ENCODE measurements around the gene SERGEF. TPM values are rescaled to one million over a fixed set of nuclear protein-coding genes. Genes with fewer than 3 reads are reported as not detected.

Gene SERGEF
- total RNA-seq, 1 experiment from 2014 or later = 13.3 TPM

DNA sequence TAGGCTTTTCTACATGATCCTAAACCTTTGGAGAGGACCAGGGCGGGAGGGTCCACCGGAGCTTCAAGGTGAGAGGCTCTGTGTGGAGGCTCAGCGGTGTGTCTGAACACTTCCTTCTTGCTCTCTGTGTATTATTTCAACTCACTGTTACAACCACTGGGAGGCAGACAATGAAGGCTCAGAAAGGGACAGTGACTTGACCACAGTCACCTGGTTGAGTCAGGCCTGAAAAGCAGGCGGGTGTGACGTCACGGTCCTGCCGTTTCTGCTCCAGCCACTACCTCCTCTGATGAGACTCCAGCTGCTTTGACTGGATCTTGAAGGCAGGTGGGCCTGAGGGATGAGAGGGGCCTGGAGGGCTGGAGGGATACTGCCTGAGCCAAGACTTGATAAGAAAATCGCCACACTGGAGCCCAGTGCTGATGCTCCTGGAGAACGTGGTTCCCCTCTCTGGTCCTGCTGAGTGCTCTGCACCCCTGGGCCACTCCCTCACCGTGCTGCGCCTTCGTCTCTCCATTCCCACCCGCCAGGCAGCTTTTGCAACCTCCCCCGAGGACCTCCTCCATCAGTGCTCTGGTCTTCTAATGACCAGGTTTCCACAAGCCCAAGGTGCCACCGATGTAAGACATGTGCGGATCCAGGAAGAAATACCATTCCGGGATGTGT lies 250.4 kb downstream of the SERGEF start:
- Histone ChIP-seq H3K36me3 (no peaks in the 10 kb centered on the region), H3K27ac (no peak overlapping the region), H3K9me3 (replicated peaks) (no peaks in the 10 kb centered on the region), H3K4me3 (no peak overlapping the region), H3K4me1 (replicated peaks) (no peaks in the 10 kb centered on the region), H3K27me3 (replicated peaks) (peaks cover 13% of the 10 kb centered on the region)
- DNase-seq (ENCODE audit: low read depth in 1 of 2, low spot score in 2 of 2) = no peak

DNA sequence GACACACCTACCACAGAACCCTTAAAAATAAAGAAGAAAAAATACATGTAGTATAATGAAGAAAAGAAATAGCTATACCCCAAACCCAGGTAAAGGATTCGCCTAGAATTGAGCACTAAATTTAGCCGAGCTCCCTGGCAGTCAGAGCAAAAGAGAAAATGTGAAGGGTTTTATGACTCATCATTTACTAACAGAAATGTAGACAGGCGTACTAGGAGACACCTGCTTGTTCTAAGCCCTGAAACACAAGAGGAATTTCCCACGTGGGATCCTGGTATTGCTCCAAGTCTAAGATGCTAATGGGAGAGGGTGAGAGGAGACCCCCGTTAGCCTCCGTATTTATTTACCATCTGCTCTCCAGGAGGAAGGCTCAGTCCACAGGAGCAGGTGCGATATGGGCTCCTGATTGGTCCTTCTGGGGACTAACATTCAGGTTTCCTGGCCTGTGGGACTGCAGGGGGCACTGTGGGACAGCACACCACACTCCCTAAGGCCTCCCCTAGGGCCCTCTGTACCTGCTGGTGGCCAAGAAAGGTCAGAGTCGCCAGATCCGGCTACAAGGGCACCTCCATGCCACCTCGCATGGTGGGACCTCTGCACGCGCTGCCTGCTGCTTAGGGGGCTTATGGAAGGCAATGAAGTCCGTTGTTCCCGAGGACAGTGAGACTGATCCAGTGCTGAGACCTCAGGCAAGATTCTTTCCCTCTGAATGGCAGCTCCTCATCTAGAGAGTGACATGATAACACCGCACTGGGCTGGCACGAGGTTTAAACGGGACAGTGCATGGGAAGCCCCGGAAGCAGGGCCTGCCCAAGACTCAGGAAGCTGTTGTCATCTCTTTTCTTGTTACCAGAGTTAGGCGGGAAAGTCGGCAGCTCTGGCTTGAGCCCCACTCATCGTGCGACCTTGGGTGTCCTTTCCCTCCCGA lies 252.5 kb downstream of the SERGEF start:
- Histone ChIP-seq H3K4me3 (no peak overlapping the region), H3K27me3 (replicated peaks) (peaks cover 14% of the 10 kb centered on the region), H3K4me1 (replicated peaks) (no peaks in the 10 kb centered on the region), H3K27ac (no peak overlapping the region), H3K9me3 (replicated peaks) (no peaks in the 10 kb centered on the region), H3K36me3 (no peaks in the 10 kb centered on the region)
- no peak for DNase-seq (ENCODE audit: low read depth in 1 of 2, low spot score in 2 of 2)

DNA sequence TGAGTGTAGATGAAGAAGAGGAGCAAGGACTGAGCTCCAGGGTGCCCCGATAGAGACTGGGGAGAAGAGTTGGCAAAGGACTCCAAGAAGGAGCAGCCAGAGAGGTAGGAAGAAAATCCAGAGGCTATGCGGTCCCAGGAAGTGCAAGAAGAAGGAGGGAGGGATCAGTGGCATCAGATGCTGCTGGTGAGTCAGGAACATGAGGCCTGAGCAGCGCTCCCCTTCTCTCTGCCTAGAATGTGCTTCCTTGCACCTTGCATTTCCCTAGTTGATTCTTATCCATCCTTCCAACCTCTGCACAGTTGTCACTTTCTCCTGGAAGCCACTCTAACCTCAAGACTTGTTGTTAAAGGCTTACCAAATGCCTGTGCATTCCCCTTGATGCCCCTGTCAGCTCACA lies 257.0 kb downstream of the SERGEF start:
- Histone ChIP-seq H3K4me3 (no peak overlapping the region), H3K27me3 (replicated peaks) (peaks cover 29% of the 10 kb centered on the region), H3K36me3 (no peaks in the 10 kb centered on the region), H3K9me3 (replicated peaks) (no peaks in the 10 kb centered on the region), H3K27ac (no peak overlapping the region), H3K4me1 (replicated peaks) (no peaks in the 10 kb centered on the region)
- no peak for DNase-seq (ENCODE audit: low read depth in 1 of 2, low spot score in 2 of 2)

DNA sequence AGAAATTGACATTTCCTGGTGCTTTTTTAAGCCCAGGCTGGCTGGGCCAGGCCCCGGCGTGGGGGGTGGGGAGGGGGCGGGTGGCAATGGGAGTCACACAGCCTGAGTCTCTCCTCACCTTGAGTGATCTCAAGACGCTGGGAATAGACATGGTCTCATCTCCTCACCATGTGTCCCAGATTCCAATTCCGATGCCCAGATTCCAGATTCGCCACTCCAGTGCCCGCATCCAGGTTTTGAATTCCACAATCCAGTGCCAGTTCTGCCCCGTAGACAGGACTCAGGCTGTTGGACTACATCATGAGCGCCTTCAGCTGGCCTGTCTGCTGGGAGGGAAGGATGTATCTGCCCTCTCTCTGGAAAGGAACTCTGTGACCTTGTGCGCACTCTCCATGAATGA lies 259.2 kb downstream of the SERGEF start:
- DNase-seq (ENCODE audit: low read depth in 1 of 2, low spot score in 2 of 2) = no peak
- no peaks in the 10 kb centered on the region for H3K9me3 ChIP-seq (replicated peaks)
- no peak overlapping the region for H3K27ac ChIP-seq

DNA sequence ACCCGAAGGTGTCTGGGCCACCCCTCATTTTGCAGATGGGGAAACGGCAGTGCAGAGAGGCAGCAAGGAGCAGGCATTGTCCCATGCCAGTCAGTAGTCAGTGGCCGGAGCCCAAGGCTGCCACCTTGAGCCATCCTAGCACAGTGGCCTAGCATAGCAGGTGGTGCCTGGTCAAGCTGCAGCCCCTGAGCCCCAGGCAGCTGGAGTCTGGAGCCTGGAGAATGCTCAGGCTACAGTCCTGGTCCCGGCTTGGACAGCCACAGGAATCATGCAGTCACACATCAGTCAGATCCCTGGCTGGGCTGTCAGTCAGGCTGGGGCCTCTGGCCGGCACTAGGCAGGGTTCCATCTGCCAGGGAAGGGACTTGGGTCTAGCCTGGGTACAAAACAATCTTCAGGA lies 259.7 kb downstream of the SERGEF start:
- H3K27ac ChIP-seq = no peak overlapping the region
- no peak for DNase-seq (ENCODE audit: low read depth in 1 of 2, low spot score in 2 of 2)
- H3K36me3 ChIP-seq = no peaks in the 10 kb centered on the region
- no peak overlapping the region for H3K4me3 ChIP-seq
- peaks cover 23% of the 10 kb centered on the region for H3K27me3 ChIP-seq (replicated peaks)
- no peaks in the 10 kb centered on the region for H3K4me1 ChIP-seq (replicated peaks)
- no peaks in the 10 kb centered on the region for H3K9me3 ChIP-seq (replicated peaks)

More for the DNA sequence above, 259.2 kb downstream of the SERGEF start:
- Histone ChIP-seq H3K36me3 (no peaks in the 10 kb centered on the region), H3K4me3 (no peak overlapping the region), H3K27me3 (replicated peaks) (peaks cover 23% of the 10 kb centered on the region), H3K4me1 (replicated peaks) (no peaks in the 10 kb centered on the region)

DNA sequence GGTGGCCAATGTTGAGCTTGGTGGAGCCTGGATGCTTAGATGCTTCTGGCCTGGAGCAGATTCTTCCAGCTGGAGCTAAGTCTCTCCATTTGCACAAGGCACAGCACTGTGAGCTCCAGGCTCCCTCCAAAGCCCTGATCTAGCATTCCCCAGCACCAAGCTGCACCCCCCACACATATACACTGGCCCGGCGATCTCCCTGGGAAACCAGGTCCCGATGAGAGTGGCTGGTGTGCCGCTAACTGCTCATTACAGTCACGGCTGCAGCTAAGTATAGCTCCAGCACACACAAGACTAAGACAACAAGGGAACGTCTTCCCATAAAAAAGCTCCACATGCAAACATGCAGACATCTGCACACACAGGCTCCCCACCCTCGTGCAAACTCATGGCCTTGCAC lies 260.7 kb downstream of the SERGEF start:
- H3K27ac ChIP-seq = no peak overlapping the region
- H3K36me3 ChIP-seq = no peaks in the 10 kb centered on the region
- H3K4me3 ChIP-seq = no peak overlapping the region
- DNase-seq (ENCODE audit: low read depth in 1 of 2, low spot score in 2 of 2) = no peak
- peaks cover 27% of the 10 kb centered on the region for H3K27me3 ChIP-seq (replicated peaks)
- H3K4me1 ChIP-seq (replicated peaks) = no peaks in the 10 kb centered on the region
- H3K9me3 ChIP-seq (replicated peaks) = 0 out of 2 replicates have a peak, but pooled peaks cover 1% of the 10 kb centered on the region

DNA sequence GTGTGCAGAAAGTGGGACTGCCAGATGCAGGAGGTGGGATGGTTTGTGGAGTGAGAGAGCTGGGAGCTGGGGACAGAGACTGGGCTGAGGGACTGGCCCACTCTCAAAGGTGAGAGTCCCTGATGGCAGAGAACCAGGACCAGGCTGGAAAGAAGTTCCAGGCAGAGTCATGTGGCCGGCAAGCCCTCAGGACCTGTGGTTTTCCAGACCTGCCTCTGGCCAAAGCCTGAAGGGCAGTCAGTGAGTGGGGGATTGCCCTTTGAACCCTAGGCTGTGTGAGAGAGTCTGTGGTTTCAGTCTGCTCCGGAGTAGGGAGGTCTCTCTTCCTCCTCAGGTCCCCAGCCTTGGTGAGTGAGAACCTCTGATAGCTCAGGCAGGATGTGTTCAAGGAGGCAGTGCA lies 261.3 kb downstream of the SERGEF start:
- Histone ChIP-seq H3K4me3 (no peak overlapping the region), H3K27me3 (replicated peaks) (peaks cover 33% of the 10 kb centered on the region), H3K27ac (no peak overlapping the region), H3K9me3 (replicated peaks) (0 out of 2 replicates have a peak, but pooled peaks cover 2% of the 10 kb centered on the region), H3K36me3 (no peaks in the 10 kb centered on the region), H3K4me1 (replicated peaks) (no peaks in the 10 kb centered on the region)
- no peak for DNase-seq (ENCODE audit: low read depth in 1 of 2, low spot score in 2 of 2)

DNA sequence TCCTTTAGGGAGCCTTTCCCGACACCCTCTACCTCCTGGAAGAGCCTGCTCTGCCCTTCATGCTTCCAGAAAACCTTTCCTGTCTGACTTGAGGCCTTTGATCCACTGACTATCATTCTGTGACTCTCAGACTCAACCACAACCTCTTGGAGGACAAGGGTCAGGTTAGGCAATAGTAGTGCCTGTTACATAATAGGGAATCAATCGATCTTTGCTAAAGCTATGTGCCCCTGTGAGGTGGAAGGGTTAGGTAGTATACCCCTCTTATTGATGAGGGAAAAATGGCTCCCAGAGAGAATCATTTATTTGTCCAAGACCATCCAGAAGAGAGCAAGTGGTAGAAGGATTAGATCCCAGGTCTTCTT lies 262.1 kb downstream of the SERGEF start:
- Histone ChIP-seq H3K36me3 (no peaks in the 10 kb centered on the region), H3K27me3 (replicated peaks) (peaks cover 36% of the 10 kb centered on the region), H3K27ac (no peak overlapping the region), H3K4me3 (no peak overlapping the region), H3K9me3 (replicated peaks) (0 out of 2 replicates have a peak, but pooled peaks cover 2% of the 10 kb centered on the region), H3K4me1 (replicated peaks) (no peaks in the 10 kb centered on the region)
- no peak for DNase-seq (ENCODE audit: low read depth in 1 of 2, low spot score in 2 of 2)

DNA sequence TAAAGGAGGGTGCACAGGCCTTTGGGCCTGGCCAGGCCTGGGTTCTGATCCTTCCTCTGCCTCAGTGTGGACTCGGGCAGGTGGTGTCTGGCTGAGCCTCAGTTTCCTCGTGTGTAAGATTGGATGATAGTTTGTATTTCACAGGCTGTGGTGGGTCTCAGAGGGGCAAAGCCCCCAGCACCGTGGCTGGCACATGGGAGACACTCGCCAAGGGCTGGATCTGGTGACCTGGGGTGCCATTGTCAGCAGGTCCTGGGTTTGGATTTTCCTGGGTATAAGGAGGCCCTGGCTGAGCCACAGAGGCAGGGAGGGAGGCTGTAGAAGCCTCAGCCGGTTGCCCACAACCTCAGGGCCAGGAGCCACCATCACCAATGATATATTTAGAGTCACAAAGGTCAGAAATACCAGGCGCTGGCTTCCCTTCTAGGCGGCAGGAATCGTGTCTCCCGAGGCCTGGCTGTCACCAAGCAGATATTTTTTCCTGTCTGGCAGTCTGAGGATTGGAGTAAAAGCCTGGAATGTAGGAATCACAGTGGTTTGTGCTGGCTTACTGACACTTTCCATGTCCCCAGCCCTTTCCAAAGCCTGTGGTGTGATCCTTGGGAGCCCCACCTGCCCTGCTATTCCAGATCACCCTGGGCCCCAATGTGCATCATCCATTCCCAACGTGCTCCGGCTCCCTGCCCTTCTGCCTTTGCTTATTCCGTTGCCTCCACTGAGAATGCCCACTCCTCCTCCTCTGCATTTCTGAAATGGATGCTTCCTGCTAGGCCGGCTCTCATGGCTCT lies 262.6 kb downstream of the SERGEF start:
- Histone ChIP-seq H3K4me1 (replicated peaks) (no peaks in the 10 kb centered on the region), H3K27me3 (replicated peaks) (peaks cover 39% of the 10 kb centered on the region), H3K27ac (no peak overlapping the region), H3K9me3 (replicated peaks) (0 out of 2 replicates have a peak, but pooled peaks cover 2% of the 10 kb centered on the region), H3K4me3 (no peak overlapping the region), H3K36me3 (no peaks in the 10 kb centered on the region)
- DNase-seq (ENCODE audit: low read depth in 1 of 2, low spot score in 2 of 2) = no peak

DNA sequence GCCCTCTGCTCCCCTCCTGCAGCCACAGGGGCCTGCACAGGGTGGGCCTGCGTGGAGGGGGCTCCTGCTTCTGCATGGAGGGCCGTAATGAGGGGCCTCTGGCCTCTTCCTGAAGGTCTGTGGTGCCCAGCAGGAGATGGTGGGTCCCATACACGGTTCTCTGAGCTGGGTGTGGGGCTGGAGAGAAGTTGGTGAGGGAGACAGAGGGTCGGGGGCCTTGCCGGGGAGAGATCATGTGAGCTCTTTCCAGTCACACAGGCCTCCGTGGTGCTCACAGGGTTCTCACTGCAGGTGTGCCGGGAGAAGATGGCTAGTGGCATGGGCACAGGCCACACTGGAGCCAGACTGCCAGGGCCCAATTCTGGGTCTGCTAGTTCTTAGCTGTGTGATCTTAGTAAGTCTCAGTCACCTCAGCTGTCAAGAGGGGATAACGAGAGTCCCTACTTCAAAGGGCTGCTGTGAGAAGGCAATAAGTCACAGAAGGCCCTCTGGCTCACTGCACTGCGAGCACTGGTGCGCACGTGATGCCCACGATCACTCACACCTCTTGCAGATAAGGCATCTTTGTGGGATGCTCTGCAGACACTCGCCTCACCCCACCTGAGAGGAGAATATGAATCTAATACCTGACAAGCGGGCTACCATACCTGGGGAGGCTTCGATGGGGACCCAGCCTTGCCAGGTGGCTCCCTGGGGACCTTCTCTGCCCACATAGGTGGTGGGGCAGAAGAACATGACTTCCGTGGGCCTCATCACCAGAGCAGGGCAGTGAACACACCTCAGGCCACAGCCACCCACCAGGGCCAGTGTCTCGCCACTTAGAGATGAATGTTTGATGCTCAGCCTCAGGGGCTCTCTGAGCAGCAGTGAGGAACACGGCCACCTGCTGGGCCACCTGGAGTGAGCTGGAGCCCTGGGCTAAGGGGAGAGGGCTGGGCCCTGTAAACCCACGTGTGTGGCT lies 263.8 kb downstream of the SERGEF start:
- no peak overlapping the region for H3K27ac ChIP-seq
- H3K4me3 ChIP-seq = no peak overlapping the region
- H3K4me1 ChIP-seq (replicated peaks) = no peaks in the 10 kb centered on the region
- 0 out of 2 replicates have a peak, but pooled peaks cover 2% of the 10 kb centered on the region for H3K9me3 ChIP-seq (replicated peaks)
- no peaks in the 10 kb centered on the region for H3K36me3 ChIP-seq
- no peak for DNase-seq (ENCODE audit: low read depth in 1 of 2, low spot score in 2 of 2)
- H3K27me3 ChIP-seq (replicated peaks) = peaks cover 35% of the 10 kb centered on the region

DNA sequence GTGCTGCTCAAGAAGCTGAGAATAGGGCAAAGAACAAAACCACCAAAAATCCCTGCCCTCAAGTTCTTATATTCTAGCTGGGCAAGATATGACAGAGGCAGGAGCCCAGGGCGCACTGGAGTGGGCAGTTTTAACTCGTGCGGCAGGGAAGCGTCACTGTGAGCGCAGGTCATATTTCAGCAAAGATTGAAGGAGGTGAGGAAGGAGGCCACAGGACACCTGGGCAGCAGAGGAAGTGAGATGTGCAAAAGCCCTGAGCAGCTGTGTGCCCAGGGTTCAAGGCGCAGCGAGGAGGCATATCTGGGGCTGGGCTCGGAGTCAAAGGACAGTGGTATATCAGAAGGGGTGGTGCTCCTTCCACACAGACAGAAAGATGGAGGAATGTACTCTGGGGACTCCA lies 264.8 kb downstream of the SERGEF start:
- no peaks in the 10 kb centered on the region for H3K4me1 ChIP-seq (replicated peaks)
- H3K27me3 ChIP-seq (replicated peaks) = peaks cover 35% of the 10 kb centered on the region
- H3K9me3 ChIP-seq (replicated peaks) = 0 out of 2 replicates have a peak, but pooled peaks cover 2% of the 10 kb centered on the region
- H3K36me3 ChIP-seq = no peaks in the 10 kb centered on the region
- no peak for DNase-seq (ENCODE audit: low read depth in 1 of 2, low spot score in 2 of 2)
- no peak overlapping the region for H3K4me3 ChIP-seq
- no peak overlapping the region for H3K27ac ChIP-seq

DNA sequence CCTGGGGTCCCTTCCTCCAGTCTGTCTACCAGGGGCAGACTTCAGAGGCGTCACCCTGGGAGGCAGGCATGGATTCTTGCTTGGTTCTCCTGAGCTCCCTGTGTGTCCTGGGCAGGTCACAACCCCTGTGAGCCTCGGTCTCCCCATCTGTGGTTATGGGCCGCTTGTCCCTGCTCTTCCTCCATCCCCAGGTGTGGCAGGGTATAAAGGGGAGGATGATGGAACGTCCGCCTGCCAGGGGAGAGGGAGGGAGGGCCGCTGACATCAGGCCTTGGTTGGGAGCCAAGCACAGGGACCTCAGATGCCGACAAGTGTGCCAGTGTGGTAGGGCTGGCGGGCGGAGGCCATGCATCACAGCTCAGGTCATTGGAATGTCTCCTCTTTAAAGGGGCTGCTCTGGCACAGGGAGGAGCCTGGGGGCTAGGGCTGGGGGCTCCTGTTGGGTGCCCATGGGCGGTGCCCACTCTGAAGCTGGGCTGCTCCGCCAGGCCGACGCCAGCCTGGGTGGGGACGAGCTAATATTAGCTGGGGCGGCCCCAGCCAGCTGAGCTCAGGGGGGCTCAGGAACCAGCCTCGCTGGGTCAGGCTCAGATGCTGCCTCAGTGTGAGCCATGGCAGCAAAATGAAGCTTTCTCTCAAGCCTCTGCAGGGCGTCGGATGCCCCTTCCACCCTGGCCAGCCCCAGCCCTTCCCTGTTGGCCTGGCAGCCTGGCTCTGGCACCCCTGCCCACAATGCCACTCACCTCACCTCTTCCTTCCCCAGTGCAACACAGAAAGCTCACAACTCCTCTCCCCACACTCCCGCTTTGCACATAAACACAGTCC lies 265.5 kb downstream of the SERGEF start:
- no peaks in the 10 kb centered on the region for H3K36me3 ChIP-seq
- 0 out of 2 replicates have a peak, but pooled peaks cover 2% of the 10 kb centered on the region for H3K9me3 ChIP-seq (replicated peaks)
- H3K27me3 ChIP-seq (replicated peaks) = peaks cover 33% of the 10 kb centered on the region
- no peak for DNase-seq (ENCODE audit: low read depth in 1 of 2, low spot score in 2 of 2)
- H3K4me1 ChIP-seq (replicated peaks) = no peaks in the 10 kb centered on the region
- H3K4me3 ChIP-seq = no peak overlapping the region
- H3K27ac ChIP-seq = no peak overlapping the region
